HL-60 (cell line): ENCODE results near the gene GPR150.

Experiments
- POLR2AphosphoS5 ChIP-seq: IDR thresholded peaks from 2 replicates; pipeline ENCODE4 v1.6.1; 2012; ENCODE audit warnings: low read depth
- TF ChIP-seq, protein P1 (sequence below): IDR thresholded peaks from one replicate; pipeline ENCODE4 v1.5.1; 2011; ENCODE audit warnings: low read length, control low read depth, inconsistent platforms; ENCODE audit not compliant: insufficient read depth

DNA sequence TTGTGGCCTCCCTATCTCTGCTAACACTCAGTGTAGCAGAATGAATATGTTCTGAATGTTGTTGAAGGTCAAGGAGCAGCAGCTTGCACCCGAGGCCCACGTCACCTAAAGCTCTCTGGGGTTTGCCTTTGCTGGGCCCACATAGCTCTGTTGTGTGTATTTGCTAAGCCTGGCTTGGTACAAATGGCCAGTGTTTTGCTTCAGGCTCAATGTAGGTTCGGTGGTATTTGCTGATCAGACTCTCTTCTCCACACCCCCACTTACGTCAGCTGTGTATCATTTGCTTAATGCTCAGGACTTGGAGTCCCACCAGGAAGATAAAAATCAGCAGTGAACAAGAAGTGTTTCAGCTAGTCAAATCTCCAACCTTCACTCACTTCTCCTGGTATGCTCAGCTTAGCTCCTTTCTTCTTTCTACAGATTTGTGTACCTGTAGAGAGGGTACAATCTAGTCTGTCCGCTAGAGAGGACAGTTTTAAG is 21.9 kb downstream of the GPR150 start:
- TF ChIP-seq, protein P1, sequence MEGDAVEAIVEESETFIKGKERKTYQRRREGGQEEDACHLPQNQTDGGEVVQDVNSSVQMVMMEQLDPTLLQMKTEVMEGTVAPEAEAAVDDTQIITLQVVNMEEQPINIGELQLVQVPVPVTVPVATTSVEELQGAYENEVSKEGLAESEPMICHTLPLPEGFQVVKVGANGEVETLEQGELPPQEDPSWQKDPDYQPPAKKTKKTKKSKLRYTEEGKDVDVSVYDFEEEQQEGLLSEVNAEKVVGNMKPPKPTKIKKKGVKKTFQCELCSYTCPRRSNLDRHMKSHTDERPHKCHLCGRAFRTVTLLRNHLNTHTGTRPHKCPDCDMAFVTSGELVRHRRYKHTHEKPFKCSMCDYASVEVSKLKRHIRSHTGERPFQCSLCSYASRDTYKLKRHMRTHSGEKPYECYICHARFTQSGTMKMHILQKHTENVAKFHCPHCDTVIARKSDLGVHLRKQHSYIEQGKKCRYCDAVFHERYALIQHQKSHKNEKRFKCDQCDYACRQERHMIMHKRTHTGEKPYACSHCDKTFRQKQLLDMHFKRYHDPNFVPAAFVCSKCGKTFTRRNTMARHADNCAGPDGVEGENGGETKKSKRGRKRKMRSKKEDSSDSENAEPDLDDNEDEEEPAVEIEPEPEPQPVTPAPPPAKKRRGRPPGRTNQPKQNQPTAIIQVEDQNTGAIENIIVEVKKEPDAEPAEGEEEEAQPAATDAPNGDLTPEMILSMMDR = no peak
- no peak for TF ChIP-seq POLR2AphosphoS5
